GM12864 (cell line): Measurements from ENCODE around the gene NPAS1.

Source experiments
- DNase-seq: peaks from one replicate; pipeline ENCODE4 v3.0.0-alpha.2; 2011; ENCODE audit warnings: low read depth
- H3K4me3 ChIP-seq: 2 replicates; pipeline ENCODE4 v1.5.1; 2011; ENCODE audit warnings: mild to moderate bottlenecking, low read depth, low read length, control low read depth
- CTCF ChIP-seq: IDR thresholded peaks from 2 replicates; pipeline ENCODE4 v1.5.1; 2011; ENCODE audit warnings: low read depth, mild to moderate bottlenecking, moderate library complexity, low read length, control low read depth, inconsistent platforms; ENCODE audit errors: missing control alignments

NPAS1 gene

GRCh38 chr19:46992699-46993535, 26.7 kb upstream of the NPAS1 start:
- no peak overlapping the region for H3K4me3 ChIP-seq
- DNase-seq: no peak
- no peak for TF ChIP-seq CTCF

GRCh38 chr19:46993622-46994021, 26.0 kb upstream of the NPAS1 start:
- DNase-seq: no peak
- TF ChIP-seq CTCF: no peak
- H3K4me3 ChIP-seq: no peak overlapping the region

GRCh38 chr19:46994141-46994686, 25.4 kb upstream of the NPAS1 start:
- no peak for DNase-seq
- H3K4me3 ChIP-seq: no peak overlapping the region
- TF ChIP-seq CTCF: no peak

- no peak for DNase-seq
- TF ChIP-seq CTCF: no peak
- H3K4me3 ChIP-seq: no peak overlapping the region
Observed at GRCh38 chr19:46995492-46995891, 24.1 kb upstream of the NPAS1 start.

- DNase-seq: no peak
- TF ChIP-seq CTCF: no peak
- H3K4me3 ChIP-seq: no peak overlapping the region
Observed at GRCh38 chr19:46998445-46999125, 21.1 kb upstream of the NPAS1 start.

GRCh38 chr19:46999377-46999776, 20.3 kb upstream of the NPAS1 start:
- H3K4me3 ChIP-seq: no peak overlapping the region
- DNase-seq: no peak
- no peak for TF ChIP-seq CTCF

- TF ChIP-seq CTCF: no peak
- no peak for DNase-seq
Observed at GRCh38 chr19:46999878-47000277, 19.8 kb upstream of the NPAS1 start.

More at GRCh38 chr19:46999878-47000277, 19.8 kb upstream of the NPAS1 start:
- H3K4me3 ChIP-seq: no peak overlapping the region
